Activated T-cell treated with anti-CD3 and anti-CD28 coated beads for 4 hours (primary cell): Measurements from ENCODE around the gene CSAG2.
"Not testable (repeated sequence)": the region's sequence is repeated elsewhere in the genome, so short reads cannot be mapped to it uniquely, and the experiment has no call there.

Experiments used
- DNase-seq: peaks from one replicate; pipeline ENCODE4 v3.0.0-alpha.2; 2020

CSAG2 gene, protein sequence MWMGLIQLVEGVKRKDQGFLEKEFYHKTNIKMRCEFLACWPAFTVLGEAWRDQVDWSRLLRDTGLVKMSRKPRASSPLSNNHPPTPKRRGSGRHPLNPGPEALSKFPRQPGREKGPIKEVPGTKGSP

DNA sequence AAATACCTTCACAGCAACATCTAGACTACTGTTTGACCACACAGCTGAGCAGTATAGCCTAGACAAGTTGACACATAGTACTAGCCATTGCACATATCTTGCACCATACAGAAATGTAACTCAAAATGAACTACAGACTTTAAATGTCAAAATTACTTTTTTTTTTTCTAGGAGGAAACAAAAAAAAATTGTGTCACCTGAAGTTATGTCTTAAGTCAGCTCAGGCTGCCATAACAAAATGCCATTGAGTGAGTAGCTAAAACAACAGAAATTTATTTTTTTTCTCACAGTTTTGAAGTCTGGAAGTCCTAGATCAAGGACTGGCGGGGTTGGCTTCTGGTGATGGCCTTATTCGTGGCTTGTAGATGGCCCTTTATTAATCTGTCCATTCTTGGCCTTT, at the start of gene CSAG2:
Gene CSAG2, minus strand, starts transcription at position 101 of the 400 bp plus-strand sequence. CDS start 161 bp downstream, outside the sequence.
- DNase-seq, result not testable (repeated sequence)

DNA sequence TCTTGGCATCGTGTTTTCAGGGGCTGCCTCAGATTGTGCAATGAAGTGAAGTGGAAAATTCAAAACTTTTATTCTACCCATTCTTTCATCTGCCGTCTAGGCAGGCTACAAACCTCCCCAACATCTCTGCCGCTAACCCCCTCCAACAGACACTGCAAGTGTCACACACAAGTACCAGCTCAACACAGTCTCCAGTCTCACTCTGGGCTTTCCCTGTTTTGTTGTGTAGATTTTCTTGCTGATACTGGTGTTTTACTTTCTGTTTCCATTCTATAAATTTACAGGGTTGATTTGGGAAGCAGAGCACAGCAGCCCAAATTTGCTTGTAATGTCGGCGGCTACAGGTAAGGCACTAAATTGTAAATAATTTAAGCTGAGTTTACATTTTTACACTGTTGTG, 45.8 kb upstream of the CSAG2 start:
- not testable (repeated sequence) for DNase-seq

DNA sequence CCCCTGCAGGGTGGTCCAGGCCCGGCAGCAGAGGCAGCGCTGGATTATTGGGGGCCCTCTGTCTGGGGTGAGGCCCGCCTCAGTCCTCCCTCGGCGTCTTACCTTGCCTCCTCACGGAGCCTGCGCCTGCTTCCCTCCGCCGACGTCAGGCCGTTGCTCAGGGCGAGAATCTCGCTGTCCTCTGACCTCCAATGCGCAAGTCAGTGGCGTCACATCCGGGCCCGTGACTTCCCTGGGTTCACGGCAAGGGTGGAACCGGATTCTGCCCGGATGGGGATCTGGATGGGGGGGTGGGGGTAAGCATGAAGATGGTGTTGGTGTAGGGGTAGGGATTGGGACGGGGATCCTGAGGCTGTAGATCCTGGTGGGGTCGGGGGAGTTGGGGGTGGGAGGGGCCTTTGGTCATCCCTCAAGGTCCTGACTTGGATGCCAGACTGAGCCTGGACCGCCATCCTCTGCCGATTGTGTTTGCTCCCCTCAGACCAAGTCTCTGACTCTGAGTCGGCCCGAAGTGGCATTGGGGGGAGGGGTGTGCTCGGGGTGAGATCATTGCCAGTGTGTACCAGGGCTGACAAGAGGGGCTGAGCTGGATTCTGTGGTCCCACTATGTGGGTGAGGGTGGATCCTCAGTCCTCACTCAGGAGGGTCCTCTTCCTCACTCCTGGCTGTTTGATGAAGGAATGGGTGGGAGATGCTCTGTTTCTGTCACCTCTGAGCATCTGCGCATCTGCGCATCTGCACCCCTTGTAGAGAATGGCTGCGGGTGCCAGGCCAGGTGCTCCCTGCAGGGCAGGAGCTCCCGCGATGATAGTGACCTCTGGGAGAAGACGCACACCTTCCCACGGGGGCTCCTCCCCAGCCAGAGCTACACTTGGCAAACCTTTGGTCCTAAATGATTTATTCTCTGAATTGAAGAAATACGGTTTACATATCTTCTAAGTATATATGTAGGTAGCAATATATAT, 44.9 kb upstream of the CSAG2 start, which contains the start of gene MAGEA2:
Gene MAGEA2, minus strand, starts transcription at position 157 of the 965 bp plus-strand sequence. CDS start 2,479 bp downstream, outside the sequence.
- not testable (repeated sequence) for DNase-seq

- no peak for DNase-seq
These were observed 29.5 kb upstream of the CSAG2 start for GRCh38 chrX:152738560-152738959.

DNA sequence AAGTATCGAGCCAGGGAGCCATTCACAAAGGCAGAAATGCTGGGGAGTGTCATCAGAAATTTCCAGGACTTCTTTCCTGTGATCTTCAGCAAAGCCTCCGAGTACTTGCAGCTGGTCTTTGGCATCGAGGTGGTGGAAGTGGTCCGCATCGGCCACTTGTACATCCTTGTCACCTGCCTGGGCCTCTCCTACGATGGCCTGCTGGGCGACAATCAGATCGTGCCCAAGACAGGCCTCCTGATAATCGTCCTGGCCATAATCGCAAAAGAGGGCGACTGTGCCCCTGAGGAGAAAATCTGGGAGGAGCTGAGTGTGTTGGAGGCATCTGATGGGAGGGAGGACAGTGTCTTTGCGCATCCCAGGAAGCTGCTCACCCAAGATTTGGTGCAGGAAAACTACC, 27.5 kb upstream of the CSAG2 start:
- DNase-seq, result not testable (repeated sequence)

DNA sequence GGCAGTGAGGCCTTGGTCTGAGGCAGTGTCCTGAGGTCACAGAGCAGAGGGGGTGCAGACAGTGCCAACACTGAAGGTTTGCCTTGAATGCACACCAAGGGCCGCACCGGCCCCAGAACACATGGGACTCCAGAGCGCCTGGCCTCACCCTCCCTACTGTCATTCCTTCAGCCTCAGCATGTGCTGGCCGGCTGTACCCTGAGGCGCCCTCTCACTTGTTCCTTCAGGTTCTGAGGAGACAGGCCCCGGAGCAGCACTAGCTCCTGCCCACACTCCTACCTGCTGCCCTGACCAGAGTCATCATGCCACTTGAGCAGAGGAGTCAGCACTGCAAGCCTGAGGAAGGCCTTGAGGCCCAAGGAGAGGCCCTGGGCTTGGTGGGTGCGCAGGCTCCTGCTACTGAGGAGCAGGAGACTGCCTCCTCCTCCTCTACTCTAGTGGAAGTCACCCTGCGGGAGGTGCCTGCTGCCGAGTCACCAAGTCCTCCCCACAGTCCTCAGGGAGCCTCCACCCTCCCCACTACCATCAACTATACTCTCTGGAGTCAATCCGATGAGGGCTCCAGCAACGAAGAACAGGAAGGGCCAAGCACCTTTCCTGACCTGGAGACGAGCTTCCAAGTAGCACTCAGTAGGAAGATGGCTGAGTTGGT, 26.9 kb upstream of the CSAG2 start:
- DNase-seq, result no peak

GRCh38 chrX:152735101-152735500, 26.0 kb upstream of the CSAG2 start:
- no peak for DNase-seq

- not testable (repeated sequence) for DNase-seq
These were observed 25.2 kb upstream of the CSAG2 start for GRCh38 chrX:152734143-152734858.

- no peak for DNase-seq
These were observed 24.3 kb upstream of the CSAG2 start, which contains the start of the genes CSAG1 and MAGEA12 for GRCh38 chrX:152733261-152733975. TSS of gene CSAG1 (minus strand) at chrX:152733721. CDS start at chrX:152732460, 1,261 bp downstream. TSS of gene MAGEA12 (plus strand) at chrX:152733757. CDS start at chrX:152736162, 2,405 bp downstream.

DNA sequence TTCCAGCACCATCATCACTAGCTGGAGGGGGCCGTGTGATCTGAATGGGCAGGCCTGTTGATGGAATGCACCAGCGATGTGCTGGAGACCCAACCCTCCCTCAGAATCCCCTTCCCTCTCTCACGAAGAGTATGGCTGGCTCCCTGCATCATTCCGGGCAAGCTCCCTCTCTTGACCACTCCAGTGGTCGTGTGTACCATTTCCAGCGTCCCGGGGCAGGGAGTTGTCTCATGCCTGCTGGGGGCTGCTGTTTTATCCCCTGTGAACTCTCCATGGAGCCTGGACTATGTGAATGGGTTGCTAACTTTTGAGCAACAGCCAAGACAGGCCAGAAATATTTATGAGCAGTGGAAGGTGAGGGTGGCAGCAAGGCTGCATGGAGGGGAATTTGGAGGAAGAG, 16.3 kb upstream of the CSAG2 start:
- no peak for DNase-seq

- DNase-seq, result not testable (repeated sequence)
These were observed 5.0 kb upstream of the CSAG2 start, which contains the start of gene MAGEA2B for GRCh38 chrX:152713815-152714787. TSS of gene MAGEA2B (plus strand) at chrX:152714628. CDS start at chrX:152717107, 2,479 bp downstream.

DNA sequence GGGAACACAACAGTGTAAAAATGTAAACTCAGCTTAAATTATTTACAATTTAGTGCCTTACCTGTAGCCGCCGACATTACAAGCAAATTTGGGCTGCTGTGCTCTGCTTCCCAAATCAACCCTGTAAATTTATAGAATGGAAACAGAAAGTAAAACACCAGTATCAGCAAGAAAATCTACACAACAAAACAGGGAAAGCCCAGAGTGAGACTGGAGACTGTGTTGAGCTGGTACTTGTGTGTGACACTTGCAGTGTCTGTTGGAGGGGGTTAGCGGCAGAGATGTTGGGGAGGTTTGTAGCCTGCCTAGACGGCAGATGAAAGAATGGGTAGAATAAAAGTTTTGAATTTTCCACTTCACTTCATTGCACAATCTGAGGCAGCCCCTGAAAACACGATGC, 4.1 kb upstream of the CSAG2 start:
- DNase-seq, result not testable (repeated sequence)

- DNase-seq, result not testable (repeated sequence)
These were observed 2.6 kb downstream of the CSAG2 start for GRCh38 chrX:152706500-152706899.

GRCh38 chrX:152700390-152700789, 8.7 kb downstream of the CSAG2 start:
- DNase-seq, result not testable (repeated sequence)

DNA sequence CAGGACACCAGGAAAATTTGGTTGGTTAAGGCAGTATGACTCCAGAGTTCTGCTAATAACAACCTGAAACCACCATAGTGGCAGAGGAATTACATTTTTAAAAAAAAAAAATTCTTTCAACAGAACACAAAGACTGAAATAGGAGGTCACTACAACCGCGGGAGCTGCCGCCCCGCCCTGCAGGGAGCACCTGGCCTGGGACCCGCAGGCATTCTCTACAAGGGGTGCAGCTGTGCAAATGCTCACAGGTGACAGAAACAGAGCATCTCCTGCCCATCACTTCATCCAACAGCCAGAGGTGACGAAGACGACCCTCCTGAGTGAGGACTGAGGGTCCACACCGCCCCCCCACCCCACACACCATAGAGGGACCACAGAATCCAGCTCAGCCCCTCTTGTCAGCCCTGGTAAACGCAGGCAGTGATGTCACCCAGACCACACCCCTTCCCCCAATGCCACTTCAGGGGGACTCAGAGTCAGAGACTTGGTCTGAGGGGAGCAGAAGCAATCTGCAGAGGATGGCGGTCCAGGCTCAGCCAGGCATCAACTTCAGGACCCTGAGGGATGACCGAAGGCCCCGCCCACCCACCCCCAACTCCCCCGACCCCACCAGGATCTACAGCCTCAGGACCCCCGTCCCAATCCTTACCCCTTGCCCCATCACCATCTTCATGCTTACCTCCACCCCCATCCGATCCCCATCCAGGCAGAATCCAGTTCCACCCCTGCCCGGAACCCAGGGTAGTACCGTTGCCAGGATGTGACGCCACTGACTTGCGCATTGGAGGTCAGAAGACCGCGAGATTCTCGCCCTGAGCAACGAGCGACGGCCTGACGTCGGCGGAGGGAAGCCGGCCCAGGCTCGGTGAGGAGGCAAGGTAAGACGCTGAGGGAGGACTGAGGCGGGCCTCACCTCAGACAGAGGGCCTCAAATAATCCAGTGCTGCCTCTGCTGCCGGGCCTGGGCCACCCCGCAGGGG, 10.8 kb downstream of the CSAG2 start, which contains the start of gene MAGEA3:
Gene MAGEA3, plus strand, starts transcription at position 843 of the 980 bp plus-strand sequence. CDS start 2,039 bp downstream, outside the sequence.
- not testable (repeated sequence) for DNase-seq

- not testable (repeated sequence) for DNase-seq
These were observed 28.1 kb downstream of the CSAG2 start for GRCh38 chrX:152681012-152681411.

DNA sequence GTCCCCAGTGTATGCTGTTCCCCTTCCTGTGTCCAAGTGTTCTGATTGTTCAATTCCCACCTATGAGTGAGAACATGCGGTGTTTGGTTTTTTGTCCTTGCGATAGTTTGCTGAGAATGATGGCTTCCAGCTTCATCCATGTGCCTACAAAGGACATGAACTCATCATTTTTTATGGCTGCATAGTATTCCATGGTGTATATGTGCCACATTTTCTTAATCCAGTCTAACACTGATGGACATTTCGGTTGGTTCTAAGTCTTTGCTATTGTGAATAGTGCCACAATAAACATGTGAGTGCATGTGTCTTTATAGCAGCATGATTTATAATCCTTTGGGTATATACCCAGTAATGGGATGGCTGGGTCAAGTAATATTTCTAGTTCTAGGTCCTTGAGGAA, 34.4 kb downstream of the CSAG2 start:
- DNase-seq, result not testable (repeated sequence)

GRCh38 chrX:152674135-152674534, 34.9 kb downstream of the CSAG2 start:
- DNase-seq, result no peak

DNA sequence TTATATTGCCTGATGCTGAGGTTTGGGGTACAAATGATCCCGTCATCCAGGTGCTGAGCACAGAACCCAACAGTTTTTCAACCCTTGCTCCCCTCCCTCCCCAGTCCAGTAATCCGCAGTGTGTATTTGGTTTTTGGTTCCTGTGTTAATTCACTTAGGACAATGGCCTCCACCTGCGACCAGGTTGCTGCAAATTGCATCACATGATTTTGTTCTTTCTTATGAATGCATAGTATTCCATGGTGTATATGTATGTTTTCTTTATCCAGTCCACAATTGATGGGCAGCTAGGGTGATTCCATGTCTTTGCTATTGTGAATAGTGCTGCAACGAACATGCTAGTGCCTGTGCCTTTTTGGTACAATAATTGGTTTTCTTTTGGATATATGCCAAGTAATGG, 46.0 kb downstream of the CSAG2 start:
- no peak for DNase-seq
